NCI-H1417 treated with DMSO at 0.1 percent for 48 hours (cell line): ENCODE data around the gene AOPEP.
"Not testable (repeated sequence)": the region's sequence is repeated elsewhere in the genome, so short reads cannot be mapped to it uniquely, and the experiment has no call there.

Experiments
- DNase-seq: peaks from one replicate; lab custom pipeline; 2025; lab: John Stamatoyannopoulos, UW

Gene AOPEP

GRCh38 chr9:94933511-94933828 is 207.0 kb downstream of the AOPEP start:
- no peak for DNase-seq

- DNase-seq: no peak
These were observed 208.4 kb downstream of the AOPEP start for GRCh38 chr9:94934816-94935328.

- DNase-seq: no peak
These were observed 208.9 kb downstream of the AOPEP start for GRCh38 chr9:94935396-94935795.

- DNase-seq: no peak
These were observed 209.9 kb downstream of the AOPEP start for GRCh38 chr9:94936419-94936818.

- no peak for DNase-seq
These were observed 210.9 kb downstream of the AOPEP start for GRCh38 chr9:94937214-94937903.

- DNase-seq: no peak
These were observed 211.9 kb downstream of the AOPEP start for GRCh38 chr9:94938384-94938783.

GRCh38 chr9:94940296-94940695 is 213.8 kb downstream of the AOPEP start:
- not testable (repeated sequence) for DNase-seq

- no peak for DNase-seq
These were observed 214.8 kb downstream of the AOPEP start for GRCh38 chr9:94941211-94941875.

- DNase-seq: no peak
These were observed 218.1 kb downstream of the AOPEP start for GRCh38 chr9:94944626-94945025.

GRCh38 chr9:94945197-94946144 is 219.0 kb downstream of the AOPEP start:
- DNase-seq: no peak

- DNase-seq: no peak
These were observed 219.8 kb downstream of the AOPEP start for GRCh38 chr9:94946256-94946655.

GRCh38 chr9:94948567-94949235 is 222.2 kb downstream of the AOPEP start:
- no peak for DNase-seq

GRCh38 chr9:94949370-94949769 is 222.9 kb downstream of the AOPEP start:
- DNase-seq: no peak

- DNase-seq: no peak
These were observed 223.6 kb downstream of the AOPEP start for GRCh38 chr9:94950040-94950578.

GRCh38 chr9:94950579-94951323 is 224.3 kb downstream of the AOPEP start:
- DNase-seq: no peak

GRCh38 chr9:94951324-94952135 is 225.0 kb downstream of the AOPEP start:
- no peak for DNase-seq

GRCh38 chr9:94952565-94953373 is 226.3 kb downstream of the AOPEP start:
- DNase-seq: no peak

GRCh38 chr9:94956731-94957130 is 230.2 kb downstream of the AOPEP start:
- no peak for DNase-seq

- DNase-seq: no peak
These were observed 234.5 kb downstream of the AOPEP start for GRCh38 chr9:94960964-94961363.
